ENCODE data around the gene COLEC12. TPM values are rescaled to one million over a fixed set of nuclear protein-coding genes. Genes with fewer than 3 reads are reported as not detected.

Gene COLEC12
- total and polyA plus RNA-seq, 10 of the 15 experiments (the other 5 are each of a cell fraction or from before 2014, with no cell fraction given), result 0.04 to 0.05 TPM; not detected in 8

- no peak overlapping the region for H3K27ac ChIP-seq (ENCODE audit: control insufficient read depth, insufficient read depth)
- 0 out of 4 replicates have a peak, but pooled peaks cover 0 to 4% of the 10 kb centered on the region in 2 experiments for H3K27me3 ChIP-seq (replicated peaks in 1 of 2; ENCODE audit: control insufficient read depth in 2 of 2, insufficient read depth in 2 of 2, low read length in 1 of 2)
- no peaks in the 10 kb centered on the region for H4K20me1 ChIP-seq (ENCODE audit: control insufficient read depth, insufficient read depth)
- POLR2A ChIA-PET, result no interaction called here
- in situ Hi-C loops (cut with MboI), result no loop called here
- H3K36me3 ChIP-seq (ENCODE audit: control insufficient read depth in 2 of 2, insufficient read depth in 2 of 2, low read length in 1 of 2), result no peaks in the 10 kb centered on the region
- CTCF ChIA-PET, result no interaction called here
- ATAC-seq (no peak), FAIRE-seq (no peak), DNase-seq (ENCODE audit: low read depth, low spot score) (no peak)
- WGBS (ENCODE audit: insufficient coverage, insufficient replicate concordance, low lambda C conversion rate, missing lambda C conversion rate), result 0% methylated on average over 3 of the region's 3 CpGs
- RAD21 ChIA-PET (ENCODE audit: unreplicated experiment), result no interaction called here
- BruUV-seq (replicated peaks), result no TSS peak
- SMC1A ChIA-PET (ENCODE audit: uncharacterized antibody, unreplicated experiment), result no interaction called here
- no peaks in the 10 kb centered on the region for H3K4me1 ChIP-seq (ENCODE audit: control insufficient read depth, insufficient read depth, low read length)
- intact Hi-C loops (cut with micrococcal nuclease; ENCODE audit: unreplicated experiment), result no loop called here
- no peak overlapping the region for H2AFZ ChIP-seq (ENCODE audit: control insufficient read depth, low read depth, low read length)
- H3K4me3 ChIP-seq, result no peak overlapping the region
- H3K79me2 ChIP-seq (ENCODE audit: control insufficient read depth, insufficient read depth, low read length), result no peaks in the 10 kb centered on the region
- no peak overlapping the region for H3K4me2 ChIP-seq (ENCODE audit: control insufficient read depth, insufficient read depth)
- TF ChIP-seq ESRRA (IDR thresholded peaks at IDR 0.05; ENCODE audit: low read length) (no peak), CBX3 (IDR thresholded peaks at IDR 0.05; ENCODE audit: borderline replicate concordance, low read depth) (no peak), TAF1 (IDR thresholded peaks at IDR 0.05; ENCODE audit: borderline replicate concordance, low read depth, low read length) (no peak), CREM (IDR thresholded peaks at IDR 0.05; ENCODE audit: low read depth) (no peak), SUZ12 (IDR thresholded peaks at IDR 0.05; ENCODE audit: unreplicated experiment) (no peak), MYC (IDR thresholded peaks at IDR 0.05; ENCODE audit: insufficient read depth, insufficient read length, insufficient replicate concordance, low read length, severe bottlenecking) (no peak), USF1 (IDR thresholded peaks at IDR 0.05; ENCODE audit: borderline replicate concordance, extremely low read length, insufficient read depth, low read depth, low read length) (no peak), NFYA (IDR thresholded peaks at IDR 0.05; ENCODE audit: borderline replicate concordance, low read depth, low read length) (no peak), HDAC6 (IDR thresholded peaks at IDR 0.05; ENCODE audit: unreplicated experiment) (no peak), PAX5 (IDR thresholded peaks at IDR 0.05; ENCODE audit: borderline replicate concordance, low read depth, low read length) (no peak), MEF2A (IDR thresholded peaks at IDR 0.05; ENCODE audit: insufficient read depth, low read depth, low read length) (no peak)
- H3K9ac ChIP-seq (ENCODE audit: control insufficient read depth, insufficient read depth, low read length), result no peak overlapping the region
- no peaks in the 10 kb centered on the region for H3K9me3 ChIP-seq (replicated peaks; ENCODE audit: control insufficient read depth, insufficient read depth, low read length)
Measured at GRCh38 chr18:354471-354870, 146.0 kb downstream of the COLEC12 start.

Measured in GM12878 (cell line).